HG02970 (cell line): ENCODE results near the gene CDC37L1.
"Not testable (repeated sequence)": the region's sequence is repeated elsewhere in the genome, so short reads cannot be mapped to it uniquely, and the experiment has no call there.

ENCODE experiments used
- ATAC-seq: cut with Tn5 transposase; IDR thresholded peaks from one replicate; pipeline ENCODE4 v1.9.1; 2021; ENCODE audit warnings: mild to moderate bottlenecking, moderate library complexity, moderate number of reproducible peaks; ENCODE audit not compliant: unreplicated experiment, low FRiP score

Gene CDC37L1

GRCh38 chr9:4746278-4747030 lies 67.1 kb downstream of the CDC37L1 start:
- ATAC-seq, result no peak

- no peak for ATAC-seq
Observed at GRCh38 chr9:4748612-4749011, 69.2 kb downstream of the CDC37L1 start.

- no peak for ATAC-seq
Observed at GRCh38 chr9:4750023-4750673, 70.8 kb downstream of the CDC37L1 start.

- not testable (repeated sequence) for ATAC-seq
Observed at GRCh38 chr9:4754530-4754929, 75.2 kb downstream of the CDC37L1 start.

- ATAC-seq, result no peak
Observed at GRCh38 chr9:4755026-4755609, 75.7 kb downstream of the CDC37L1 start.

GRCh38 chr9:4756420-4756819 lies 77.1 kb downstream of the CDC37L1 start:
- no peak for ATAC-seq
